K562 (cell line): ENCODE data around the gene ZKSCAN3. TPM values are rescaled to one million over a fixed set of nuclear protein-coding genes. Genes with fewer than 3 reads are reported as not detected.

Source experiments
- ATAC-seq: fragments of 200-7000 bp; cut with Tn5 transposase; 3 replicates; pipeline ENCODE4 v1.9.1; 2020; ENCODE audit warnings: moderate library complexity
- BruUV-seq: library from RNA; stranded (reverse); fragments of 400-500 nt; replicated peaks from 2 replicates; lab custom pipeline; 2021; lab: Mats Ljungman, UMichigan
- CTCF ChIA-PET: fragments of 300-600 bp; formaldehyde crosslinking; extraction: SDS; loops from one replicate; lab custom pipeline; 2021; ENCODE audit warnings: low intra/inter-chr PET ratio; lab: Yijun Ruan, JAX
- POLR2A ChIA-PET: fragments of 300-600, 350-650 bp; sonication (Branson Sonifier 250); formaldehyde crosslinking; extraction: SDS; loops from one replicate; lab custom pipeline; 2021; ENCODE audit warnings: antibody characterized with exemption, inconsistent platforms; lab: Yijun Ruan, JAX
- DNase-seq, 4 experiments: peaks; one replicate each; pipeline versions ENCODE4 v3.0.0 to v3.0.0-alpha.2; 2011 to 2018; ENCODE audit warnings: low spot score in 3 of 4, mixed read lengths in 3 of 4; ENCODE audit errors: extremely low read depth in 1 of 4
- FAIRE-seq: peaks from 2 replicates; lab custom pipeline; 2011; peaks lifted over from hg19 to GRCh38; lab: Jason Lieb, UNC
- H2AFZ ChIP-seq: 2 replicates; pipeline ENCODE4 v1.6.0; 2011; ENCODE audit warnings: low read depth, low read length, control low read depth, inconsistent platforms
- H3K27ac ChIP-seq: fragments of 200-600 bp; 3 replicates; pipeline ENCODE4 v1.8.0; 2011; ENCODE audit warnings: low read depth, mild to moderate bottlenecking, control low read depth, inconsistent platforms, low read length, moderate library complexity, mixed read lengths; ENCODE audit errors: extremely low read depth
- H3K27me3 ChIP-seq, 2 experiments: fragments of 300-600 bp in 1 of 2; 2 replicates in 1 of 2; 3 replicates in 1 of 2; pipeline versions ENCODE4 v1.6.0 to v1.8.0; 2011; ENCODE audit warnings: inconsistent platforms in 2 of 2, low read length in 2 of 2, mild to moderate bottlenecking in 1 of 2, mixed read lengths in 1 of 2, moderate library complexity in 1 of 2; ENCODE audit not compliant: control insufficient read depth in 2 of 2, insufficient read depth in 2 of 2
- H3K36me3 ChIP-seq: fragments of 300-600 bp; 3 replicates; pipeline ENCODE4 v1.8.0; 2011; ENCODE audit warnings: mild to moderate bottlenecking, low read length, inconsistent platforms; ENCODE audit not compliant: control insufficient read depth, insufficient read depth
- H3K4me1 ChIP-seq, 2 experiments: fragments of 200-600 bp in 1 of 2; replicated peaks in 1 of 2; 2 replicates in 1 of 2; 3 replicates in 1 of 2; pipeline versions ENCODE4 v1.5.1 to v1.8.0; 2011; ENCODE audit warnings: inconsistent platforms in 2 of 2, low read length in 2 of 2, mild to moderate bottlenecking in 1 of 2, mixed read lengths in 1 of 2, moderate library complexity in 1 of 2; ENCODE audit not compliant: control insufficient read depth in 2 of 2, insufficient read depth in 2 of 2
- H3K4me2 ChIP-seq: 2 replicates; pipeline ENCODE4 v1.6.1; 2011; ENCODE audit warnings: low read length, control low read depth, inconsistent platforms, mixed read lengths; ENCODE audit not compliant: insufficient read depth
- H3K4me3 ChIP-seq: fragments of 200-600 bp; sonication (generic), shearing (Covaris generic); 2 replicates; pipeline ENCODE4 v1.5.1; 2016; ENCODE audit warnings: control low read depth, inconsistent platforms
- H3K79me2 ChIP-seq: fragments of 200-600 bp; 3 replicates; pipeline ENCODE4 v1.8.0; 2011; ENCODE audit warnings: low read length, inconsistent platforms; ENCODE audit not compliant: control insufficient read depth, insufficient read depth
- H3K9ac ChIP-seq, 2 experiments: 2 replicates each; pipeline versions ENCODE4 v1.6.0 to v1.6.1; 2011; ENCODE audit warnings: low read depth in 2 of 2, low read length in 2 of 2, control low read depth in 1 of 2, inconsistent platforms in 1 of 2, mild to moderate bottlenecking in 1 of 2, mixed read lengths in 1 of 2; ENCODE audit not compliant: insufficient read depth in 1 of 2
- H3K9me1 ChIP-seq: one replicate; pipeline ENCODE4 v1.6.0; 2011; ENCODE audit warnings: inconsistent platforms, mild to moderate bottlenecking, low read length, moderate library complexity; ENCODE audit not compliant: control insufficient read depth, insufficient read depth
- H3K9me3 ChIP-seq: replicated peaks from 2 replicates; pipeline ENCODE4 v1.5.1; 2011; ENCODE audit warnings: low read depth, low read length, inconsistent platforms; ENCODE audit not compliant: control insufficient read depth, insufficient read depth
- H4K20me1 ChIP-seq: replicated peaks from 2 replicates; pipeline ENCODE4 v1.6.1; 2011; ENCODE audit warnings: low read length, inconsistent platforms, mixed read lengths; ENCODE audit not compliant: control insufficient read depth, insufficient read depth
- ARID1B ChIP-seq: fragments of 450-650 bp; IDR thresholded peaks from 2 replicates; pipeline ENCODE4 v1.6.1; 2016; ENCODE audit warnings: antibody characterized with exemption, mild to moderate bottlenecking, inconsistent platforms
- ARNT ChIP-seq, 2 experiments: fragments of 450-650 bp; IDR thresholded peaks; 2 replicates each; pipeline ENCODE4 v1.6.1; 2016; ENCODE audit warnings: mild to moderate bottlenecking in 1 of 2
- CTBP1 ChIP-seq: fragments of 450-650 bp; IDR thresholded peaks from 2 replicates; pipeline ENCODE4 v1.6.1; 2016; ENCODE audit warnings: borderline replicate concordance
- HEY1 ChIP-seq: fragments of 250-450 bp; sonication (Bioruptor Pico); IDR thresholded peaks from 2 replicates; pipeline ENCODE4 v1.5.0; 2020; ENCODE audit warnings: mild to moderate bottlenecking, moderate library complexity, borderline replicate concordance
- KAT7 ChIP-seq: sonication (generic); formaldehyde crosslinking; IDR thresholded peaks from 2 replicates; pipeline ENCODE4 v1.8.0; 2022; ENCODE audit warnings: missing genetic modification reagents, mild to moderate bottlenecking, borderline replicate concordance
- KDM1A ChIP-seq, 2 experiments: fragments of 450-650 bp; IDR thresholded peaks; 2 replicates each; pipeline ENCODE4 v1.6.1; 2016; ENCODE audit warnings: mild to moderate bottlenecking in 2 of 2
- OTX1 ChIP-seq: fragments of 450-650 bp; formaldehyde crosslinking; IDR thresholded peaks from 2 replicates; pipeline ENCODE4 v1.4.0; 2022; ENCODE audit warnings: mild to moderate bottlenecking
- ZBTB5 ChIP-seq: fragments of 450-650 bp; IDR thresholded peaks from 2 replicates; pipeline ENCODE4 v1.6.1; 2017; ENCODE audit warnings: antibody characterized with exemption
- ZNF263 ChIP-seq: sonication (generic); formaldehyde crosslinking; IDR thresholded peaks from 2 replicates; pipeline ENCODE4 v1.8.0; 2022; ENCODE audit warnings: mild to moderate bottlenecking, missing genetic modification reagents, borderline replicate concordance
- WGBS: fragments of 100-300 bp; shearing (Covaris generic); methylation state at CpG from one replicate; pipeline ENCODE4 v1.1.6; 2016; ENCODE audit warnings: low coverage, mixed read lengths; ENCODE audit not compliant: insufficient coverage; ENCODE audit errors: missing lambda C conversion rate; 5-methylcytosine and 5-hydroxymethylcytosine counted together
- in situ Hi-C: fragments of 300-500 bp; cut with MboI; formaldehyde crosslinking; loops from 4 replicates; pipeline ENCODE4 v1.15.0; 2018; ENCODE audit warnings: inconsistent platforms, mixed read lengths
- intact Hi-C: fragments of 100-400 bp; cut with micrococcal nuclease; formaldehyde crosslinking; loops from 2 replicates; pipeline ENCODE4 v1.14.2; 2022
- polyA plus RNA-seq, 8 experiments: library from polyadenylated mRNA; depleted of rRNA in 4 of 8; stranded (reverse) in 5 of 8; unstranded in 3 of 8; fragments of >200 nt; fragmentation: Nextera tagmentation in 2 of 8; fragmentation: Illumina TruSeq in 1 of 8; extraction: Ambion mirVana in 2 of 8; extraction: Trizol in 1 of 8; gene quantifications; 2 replicates each; pipeline versions ENCODE4 v1.2.1 to v1.2.3, GENCODE V29; 2011 to 2014; ENCODE audit warnings: inconsistent platforms in 1 of 8, missing spikeins in 1 of 8
- total RNA-seq, 7 experiments: library from RNA; depleted of rRNA in 6 of 7; stranded (reverse); fragments of >200 nt in 6 of 7; fragmentation: Illumina TruSeq in 2 of 7; extraction: Trizol in 2 of 7; gene quantifications; 2 replicates each; pipeline versions ENCODE4 v1.2.1 to v1.2.3, GENCODE V29; 2011 to 2021; ENCODE audit warnings: low replicate concordance in 1 of 7
- TF ChIP-seq, protein P1 (sequence below), 2 experiments: fragments of 450-650 bp; IDR thresholded peaks; 2 replicates each; pipeline ENCODE4 v1.6.1; 2018; ENCODE audit warnings: mild to moderate bottlenecking in 2 of 2, low read depth in 1 of 2; ENCODE audit not compliant: partially characterized antibody in 2 of 2
- TF ChIP-seq, protein P2 (sequence below), 3 experiments: fragments of 200-800 bp in 1 of 3; sonication (Bioruptor generic) in 1 of 3; sonication (generic) in 1 of 3; formaldehyde crosslinking in 1 of 3; IDR thresholded peaks; 2 replicates each; pipeline versions ENCODE4 v1.6.1 to v1.8.0; 2016 to 2022; ENCODE audit warnings: mild to moderate bottlenecking in 2 of 3, missing compliant biosample characterization in 2 of 3, missing genetic modification characterization in 2 of 3, missing genetic modification reagents in 1 of 3
- TF ChIP-seq, protein P3 (sequence below), 2 experiments: fragments of 450-650 bp; IDR thresholded peaks; 2 replicates each; pipeline ENCODE4 v1.6.1; 2016

Gene ZKSCAN3
- total and polyA plus RNA-seq, 9 of the 15 experiments (the other 6 are each of a cell fraction or from before 2014, with no cell fraction given): 3.0 to 12.4 (median 10.2) TPM

DNA sequence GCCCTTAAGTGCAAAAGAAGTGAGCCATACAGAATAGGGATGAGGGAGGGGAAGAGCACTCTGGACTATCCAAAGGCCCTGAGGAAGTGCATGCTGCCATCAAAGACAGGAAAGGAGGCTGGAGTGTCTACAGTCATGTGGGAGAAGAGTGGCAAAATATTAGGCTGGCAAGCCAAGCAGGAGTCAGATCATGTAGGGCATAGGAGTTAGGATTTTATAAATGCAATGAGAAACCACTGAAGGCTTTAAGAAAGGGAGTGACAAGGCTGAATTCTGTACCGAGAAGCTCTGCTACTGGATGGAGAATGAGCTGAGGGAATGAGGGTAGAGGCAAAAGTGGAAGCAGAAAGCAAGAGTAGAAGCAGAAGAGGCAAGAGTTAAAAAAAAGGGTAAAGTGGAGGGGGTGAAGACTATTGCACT, 16.1 kb upstream of the ZKSCAN3 start:
- H3K9me1 ChIP-seq: no peaks in the 10 kb centered on the region
- DNase-seq (peak in 1 of 4 experiments; percentile 35), ATAC-seq (no peak), FAIRE-seq (peak; percentile 37)
- H3K9me3 ChIP-seq: no peaks in the 10 kb centered on the region
- in situ Hi-C loops: no loop called here
- peaks cover 23 to 45% of the 10 kb centered on the region in 2 experiments for H3K4me1 ChIP-seq
- peak overlapping the region; percentile 98 for H3K27ac ChIP-seq
- H3K9ac ChIP-seq: peak overlapping the region; percentile 31 to 99; a peak in 3 of 4 replicates
- ChIA-PET CTCF (no interaction called here), POLR2A (interaction anchor here (0.9 to 6.4 kb wide), 7 partner anchors 10 to 193 kb away, joined by 3 to 53 read pairs (median 5); partner anchors contain the start of genes ZKSCAN3, ZKSCAN8 and ZSCAN26)
- WGBS: 10% methylated on average over 1 of the region's 1 CpG
- H3K36me3 ChIP-seq: no peaks in the 10 kb centered on the region
- H3K4me3 ChIP-seq: no peak overlapping the region
- peaks cover 34% of the 10 kb centered on the region for H3K79me2 ChIP-seq
- BruUV-seq: no TSS peak
- peak overlapping the region; percentile 70 for H2AFZ ChIP-seq
- intact Hi-C loops: no loop called here
- no peaks in the 10 kb centered on the region for H3K27me3 ChIP-seq
- peak overlapping the region; percentile 29; the same call in 1 of the 2 replicates for H3K4me2 ChIP-seq
- no peaks in the 10 kb centered on the region for H4K20me1 ChIP-seq
- TF ChIP-seq OTX1 (CRISPR knock-in tag) (peak; percentile 78; the same call in 1 of the 2 replicates), KDM1A (IDR thresholded peaks at IDR 0.05) (0 out of 4 replicates have a peak, but pooled peaks of 1 of the 2 experiments have one; percentile 18), ARID1B (peak; percentile 7; the same call in 1 of the 2 replicates), KAT7 (CRISPR knock-in tag) (no peak), ZNF263 (CRISPR knock-in tag) (peak; percentile 100), HEY1 (no peak), ARNT (IDR thresholded peaks at IDR 0.05) (0 out of 4 replicates have a peak, but pooled peaks of 1 of the 2 experiments have one; percentile 29), ZBTB5 (0 out of 2 replicates have a peak, but pooled peaks have one; percentile 24), CTBP1 (peak; percentile 15; the same call in 1 of the 2 replicates)
- TF ChIP-seq, protein P1, sequence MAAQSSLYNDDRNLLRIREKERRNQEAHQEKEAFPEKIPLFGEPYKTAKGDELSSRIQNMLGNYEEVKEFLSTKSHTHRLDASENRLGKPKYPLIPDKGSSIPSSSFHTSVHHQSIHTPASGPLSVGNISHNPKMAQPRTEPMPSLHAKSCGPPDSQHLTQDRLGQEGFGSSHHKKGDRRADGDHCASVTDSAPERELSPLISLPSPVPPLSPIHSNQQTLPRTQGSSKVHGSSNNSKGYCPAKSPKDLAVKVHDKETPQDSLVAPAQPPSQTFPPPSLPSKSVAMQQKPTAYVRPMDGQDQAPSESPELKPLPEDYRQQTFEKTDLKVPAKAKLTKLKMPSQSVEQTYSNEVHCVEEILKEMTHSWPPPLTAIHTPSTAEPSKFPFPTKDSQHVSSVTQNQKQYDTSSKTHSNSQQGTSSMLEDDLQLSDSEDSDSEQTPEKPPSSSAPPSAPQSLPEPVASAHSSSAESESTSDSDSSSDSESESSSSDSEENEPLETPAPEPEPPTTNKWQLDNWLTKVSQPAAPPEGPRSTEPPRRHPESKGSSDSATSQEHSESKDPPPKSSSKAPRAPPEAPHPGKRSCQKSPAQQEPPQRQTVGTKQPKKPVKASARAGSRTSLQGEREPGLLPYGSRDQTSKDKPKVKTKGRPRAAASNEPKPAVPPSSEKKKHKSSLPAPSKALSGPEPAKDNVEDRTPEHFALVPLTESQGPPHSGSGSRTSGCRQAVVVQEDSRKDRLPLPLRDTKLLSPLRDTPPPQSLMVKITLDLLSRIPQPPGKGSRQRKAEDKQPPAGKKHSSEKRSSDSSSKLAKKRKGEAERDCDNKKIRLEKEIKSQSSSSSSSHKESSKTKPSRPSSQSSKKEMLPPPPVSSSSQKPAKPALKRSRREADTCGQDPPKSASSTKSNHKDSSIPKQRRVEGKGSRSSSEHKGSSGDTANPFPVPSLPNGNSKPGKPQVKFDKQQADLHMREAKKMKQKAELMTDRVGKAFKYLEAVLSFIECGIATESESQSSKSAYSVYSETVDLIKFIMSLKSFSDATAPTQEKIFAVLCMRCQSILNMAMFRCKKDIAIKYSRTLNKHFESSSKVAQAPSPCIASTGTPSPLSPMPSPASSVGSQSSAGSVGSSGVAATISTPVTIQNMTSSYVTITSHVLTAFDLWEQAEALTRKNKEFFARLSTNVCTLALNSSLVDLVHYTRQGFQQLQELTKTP (IDR thresholded peaks at IDR 0.05; ENCODE audit: low read depth in 1 of 2, partially characterized antibody in 2 of 2): peak in 1 of 2 experiments; percentile 42
- TF ChIP-seq, protein P2, sequence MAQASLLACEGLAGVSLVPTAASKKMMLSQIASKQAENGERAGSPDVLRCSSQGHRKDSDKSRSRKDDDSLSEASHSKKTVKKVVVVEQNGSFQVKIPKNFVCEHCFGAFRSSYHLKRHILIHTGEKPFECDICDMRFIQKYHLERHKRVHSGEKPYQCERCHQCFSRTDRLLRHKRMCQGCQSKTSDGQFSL (CRISPR knock-in tag; IDR thresholded peaks at IDR 0.05): 0 out of 2 replicates have a peak, but pooled peaks have one; percentile 25
- TF ChIP-seq, protein P2 (tag; IDR thresholded peaks at IDR 0.05): no peak
- TF ChIP-seq, protein P3, sequence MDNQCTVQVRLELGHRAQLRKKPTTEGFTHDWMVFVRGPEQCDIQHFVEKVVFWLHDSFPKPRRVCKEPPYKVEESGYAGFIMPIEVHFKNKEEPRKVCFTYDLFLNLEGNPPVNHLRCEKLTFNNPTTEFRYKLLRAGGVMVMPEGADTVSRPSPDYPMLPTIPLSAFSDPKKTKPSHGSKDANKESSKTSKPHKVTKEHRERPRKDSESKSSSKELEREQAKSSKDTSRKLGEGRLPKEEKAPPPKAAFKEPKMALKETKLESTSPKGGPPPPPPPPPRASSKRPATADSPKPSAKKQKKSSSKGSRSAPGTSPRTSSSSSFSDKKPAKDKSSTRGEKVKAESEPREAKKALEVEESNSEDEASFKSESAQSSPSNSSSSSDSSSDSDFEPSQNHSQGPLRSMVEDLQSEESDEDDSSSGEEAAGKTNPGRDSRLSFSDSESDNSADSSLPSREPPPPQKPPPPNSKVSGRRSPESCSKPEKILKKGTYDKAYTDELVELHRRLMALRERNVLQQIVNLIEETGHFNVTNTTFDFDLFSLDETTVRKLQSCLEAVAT (IDR thresholded peaks at IDR 0.05): peak in 1 of 2 experiments; percentile 66; a peak in 1 of 4 replicates
